IMR-90 (cell line): ENCODE measurements around the gene MFNG. TPM values are rescaled to one million over a fixed set of nuclear protein-coding genes. Genes with fewer than 3 reads are reported as not detected.

ENCODE experiments used
- ATAC-seq: fragments of 200-7000 bp; cut with Tn5 transposase; 2 replicates; pipeline ENCODE4 v1.9.1; 2020; ENCODE audit warnings: low read depth, mild to moderate bottlenecking, moderate library complexity
- BruUV-seq: library from RNA; stranded (reverse); fragments of 400-500 nt; replicated peaks from 2 replicates; lab custom pipeline; 2021; lab: Mats Ljungman, UMichigan
- CTCF ChIA-PET: fragments of 300-600 bp; formaldehyde crosslinking; extraction: SDS; loops from one replicate; lab custom pipeline; 2021; ENCODE audit warnings: antibody characterized with exemption; lab: Yijun Ruan, JAX
- POLR2A ChIA-PET: fragments of 300-600 bp; sonication (Branson Sonifier 250); formaldehyde crosslinking; loops from one replicate; lab custom pipeline; 2022; ENCODE audit warnings: antibody characterized with exemption; ENCODE audit not compliant: unreplicated experiment; lab: Charles Lee
- DNase-seq: peaks from one replicate; pipeline ENCODE4 v3.0.0; 2013
- H2AFZ ChIP-seq: replicated peaks from 2 replicates; pipeline ENCODE3; 2013; ENCODE audit warnings: low read length, mild to moderate bottlenecking; ENCODE audit not compliant: poor library complexity
- H2AK5ac ChIP-seq: 2 replicates; pipeline ENCODE4 v1.6.1; 2013; ENCODE audit warnings: low read depth, low read length, inconsistent platforms
- H2AK9ac ChIP-seq: replicated peaks from 2 replicates; pipeline ENCODE3; 2013; ENCODE audit warnings: mild to moderate bottlenecking, low read depth, low read length, moderate library complexity; ENCODE audit not compliant: poor library complexity
- H2BK120ac ChIP-seq: 2 replicates; pipeline ENCODE4 v1.6.1; 2013; ENCODE audit warnings: low read depth, low read length, inconsistent platforms
- H2BK15ac ChIP-seq: 3 replicates; pipeline ENCODE4 v1.6.1; 2013; ENCODE audit warnings: low read depth, low read length, inconsistent platforms
- H2BK20ac ChIP-seq: 2 replicates; pipeline ENCODE4 v1.6.1; 2013; ENCODE audit warnings: low read depth, mild to moderate bottlenecking, inconsistent platforms, low read length, moderate library complexity
- H2BK5ac ChIP-seq: 2 replicates; pipeline ENCODE4 v1.6.1; 2013; ENCODE audit warnings: mild to moderate bottlenecking, low read depth, low read length, inconsistent platforms; ENCODE audit not compliant: poor library complexity, severe bottlenecking
- H3K14ac ChIP-seq: replicated peaks from 2 replicates; pipeline ENCODE4 v1.6.1; 2013; ENCODE audit warnings: low read depth, low read length, inconsistent platforms
- H3K18ac ChIP-seq: 2 replicates; pipeline ENCODE4 v1.6.1; 2013; ENCODE audit warnings: low read depth, low read length, control low read depth
- H3K23ac ChIP-seq: 2 replicates; pipeline ENCODE4 v1.6.1; 2013; ENCODE audit warnings: low read depth, low read length, inconsistent platforms
- H3K27ac ChIP-seq: 2 replicates; pipeline ENCODE4 v1.5.1; 2013; ENCODE audit warnings: mild to moderate bottlenecking, control low read depth, low read length; ENCODE audit not compliant: insufficient read depth
- H3K27me3 ChIP-seq: 2 replicates; pipeline ENCODE4 v1.6.1; 2013; ENCODE audit warnings: low read length; ENCODE audit not compliant: control insufficient read depth, insufficient read depth
- H3K36me3 ChIP-seq: 2 replicates; pipeline ENCODE4 v1.6.1; 2013; ENCODE audit warnings: low read length, mixed read lengths; ENCODE audit not compliant: control insufficient read depth, insufficient read depth
- H3K4ac ChIP-seq: 2 replicates; pipeline ENCODE4 v1.6.1; 2013; ENCODE audit warnings: low read depth, low read length, inconsistent platforms
- H3K4me1 ChIP-seq: 2 replicates; pipeline ENCODE4 v1.6.1; 2013; ENCODE audit warnings: low read length, mixed read lengths; ENCODE audit not compliant: control insufficient read depth, insufficient read depth
- H3K4me2 ChIP-seq: 2 replicates; pipeline ENCODE4 v1.6.1; 2013; ENCODE audit warnings: low read depth, mild to moderate bottlenecking, control low read depth, low read length, moderate library complexity
- H3K4me3 ChIP-seq: 2 replicates; pipeline ENCODE4 v1.5.1; 2013; ENCODE audit warnings: low read depth, mild to moderate bottlenecking, control low read depth, low read length, moderate library complexity; ENCODE audit not compliant: insufficient read depth
- H3K56ac ChIP-seq: 2 replicates; pipeline ENCODE4 v1.6.1; 2013; ENCODE audit warnings: low read length, inconsistent platforms; ENCODE audit not compliant: insufficient read depth; ENCODE audit errors: extremely low read depth
- H3K79me1 ChIP-seq, 2 experiments: 2 replicates each; pipeline ENCODE4 v1.6.1; 2013; ENCODE audit warnings: low read length in 2 of 2, inconsistent platforms in 1 of 2, low read depth in 1 of 2
- H3K9ac ChIP-seq: 2 replicates; pipeline ENCODE4 v1.6.1; 2013; ENCODE audit warnings: low read depth, low read length, control low read depth
- H3K9me1 ChIP-seq: 2 replicates; pipeline ENCODE4 v1.6.1; 2013; ENCODE audit warnings: low read length, inconsistent platforms; ENCODE audit not compliant: insufficient read depth
- H3K9me3 ChIP-seq: 2 replicates; pipeline ENCODE4 v1.6.1; 2013; ENCODE audit warnings: low read length; ENCODE audit not compliant: control insufficient read depth, insufficient read depth
- H4K20me1 ChIP-seq: 2 replicates; pipeline ENCODE4 v1.6.1; 2013; ENCODE audit warnings: low read length, inconsistent platforms; ENCODE audit not compliant: insufficient read depth
- H4K5ac ChIP-seq: 2 replicates; pipeline ENCODE4 v1.6.1; 2013; ENCODE audit warnings: mild to moderate bottlenecking, low read depth, low read length, control low read depth
- H4K8ac ChIP-seq, 2 experiments: 2 replicates each; pipeline ENCODE4 v1.6.1; 2013; ENCODE audit warnings: low read depth in 2 of 2, low read length in 2 of 2, control low read depth in 1 of 2, inconsistent platforms in 1 of 2
- H4K91ac ChIP-seq: 2 replicates; pipeline ENCODE4 v1.6.1; 2013; ENCODE audit warnings: low read depth, low read length, inconsistent platforms; ENCODE audit not compliant: insufficient read depth
- BHLHE40 ChIP-seq: fragments of 150-350 bp; IDR thresholded peaks from 2 replicates; pipeline ENCODE4 v1.6.1; 2016; ENCODE audit warnings: mild to moderate bottlenecking, low read depth, low read length
- CEBPB ChIP-seq: IDR thresholded peaks from 2 replicates; pipeline ENCODE4 v1.6.1; 2012; ENCODE audit warnings: low read depth, low read length, improper control_type of control experiment
- FOS ChIP-seq: fragments of 150-350 bp; IDR thresholded peaks from 2 replicates; pipeline ENCODE4 v1.6.1; 2016; ENCODE audit warnings: low read depth, low read length
- MAFK ChIP-seq: IDR thresholded peaks from 2 replicates; pipeline ENCODE4 v1.6.1; 2012; ENCODE audit warnings: low read depth, low read length, improper control_type of control experiment
- MAZ ChIP-seq: IDR thresholded peaks from 2 replicates; pipeline ENCODE4 v1.6.1; 2012; ENCODE audit warnings: low read depth, mild to moderate bottlenecking, low read length, improper control_type of control experiment, moderate library complexity, borderline replicate concordance
- NFE2L2 ChIP-seq: fragments of 150-350 bp; IDR thresholded peaks from 2 replicates; pipeline ENCODE4 v1.6.1; 2016; ENCODE audit warnings: low read depth, mild to moderate bottlenecking, low read length
- POLR2A ChIP-seq: IDR thresholded peaks from 2 replicates; pipeline ENCODE4 v1.6.1; 2012; ENCODE audit warnings: mild to moderate bottlenecking, low read depth, low read length
- RAD21 ChIP-seq: IDR thresholded peaks from 2 replicates; pipeline ENCODE4 v1.6.1; 2012; ENCODE audit warnings: low read length, improper control_type of control experiment
- RCOR1 ChIP-seq: IDR thresholded peaks from 2 replicates; pipeline ENCODE4 v1.6.1; 2012; ENCODE audit warnings: mild to moderate bottlenecking, low read length, improper control_type of control experiment; ENCODE audit not compliant: insufficient replicate concordance
- RFX5 ChIP-seq: IDR thresholded peaks from 2 replicates; pipeline ENCODE4 v1.8.0; 2012; ENCODE audit warnings: low read depth, mild to moderate bottlenecking, low read length, moderate library complexity
- SMC3 ChIP-seq: fragments of 150-350 bp; IDR thresholded peaks from 2 replicates; pipeline ENCODE4 v1.6.1; 2016; ENCODE audit warnings: low read depth, mild to moderate bottlenecking, antibody characterized with exemption, low read length, moderate library complexity
- WGBS, 2 experiments: methylation state at CpG; one replicate each; pipeline versions ENCODE4 v1.1.5 to v1.1.7; 2013; ENCODE audit warnings: missing lambda C conversion rate in 2 of 2; ENCODE audit not compliant: insufficient read length in 1 of 2; ENCODE audit errors: extremely low coverage in 2 of 2; 5-methylcytosine and 5-hydroxymethylcytosine counted together
- dilution Hi-C: fragments of 300-500 bp; cut with HindIII; formaldehyde crosslinking; loops from one replicate; pipeline ENCODE4 v1.14.3; 2018; ENCODE audit warnings: low sequenced_read_pairs; ENCODE audit not compliant: unreplicated experiment
- in situ Hi-C: fragments of 300-500 bp; cut with MboI; formaldehyde crosslinking; loops from 3 replicates; pipeline ENCODE4 v1.14.3; 2019; ENCODE audit warnings: low sequenced_read_pairs, inconsistent platforms, mixed read lengths
- intact Hi-C: fragments of 100-400 bp; cut with micrococcal nuclease; formaldehyde crosslinking; loops from 2 replicates; pipeline ENCODE4 v1.10.0; 2022
- polyA plus RNA-seq, 3 experiments: library from polyadenylated mRNA; depleted of rRNA; stranded (reverse); fragments of >200 nt; gene quantifications; 2 replicates each; pipeline ENCODE4 v1.2.3, GENCODE V29; 2012; ENCODE audit warnings: low replicate concordance in 1 of 3
- total RNA-seq: library from RNA; depleted of rRNA; stranded (reverse); fragments of >200 nt; gene quantifications from 2 replicates; pipeline ENCODE4 v1.2.3, GENCODE V29; 2012
- TF ChIP-seq, protein P1 (sequence below): fragments of 150-350 bp; IDR thresholded peaks from 2 replicates; pipeline ENCODE4 v1.6.1; 2016; ENCODE audit warnings: low read depth, mild to moderate bottlenecking, low read length, moderate library complexity, borderline replicate concordance
- TF ChIP-seq, protein P2 (sequence below): fragments of 150-350 bp; IDR thresholded peaks from 2 replicates; pipeline ENCODE4 v1.6.1; 2017; ENCODE audit warnings: mild to moderate bottlenecking, antibody characterized with exemption, low read length, low read depth
- TF ChIP-seq, protein P3 (sequence below): conservative IDR thresholded peaks from 2 replicates; pipeline ENCODE4 v1.5.1; 2012; ENCODE audit warnings: mild to moderate bottlenecking, low read depth, low read length, improper control_type of control experiment

The MFNG gene
- total and polyA plus RNA-seq, 2 of the 4 experiments (the other 2 are of a cell fraction) = 0.15 TPM; not detected in 1

DNA sequence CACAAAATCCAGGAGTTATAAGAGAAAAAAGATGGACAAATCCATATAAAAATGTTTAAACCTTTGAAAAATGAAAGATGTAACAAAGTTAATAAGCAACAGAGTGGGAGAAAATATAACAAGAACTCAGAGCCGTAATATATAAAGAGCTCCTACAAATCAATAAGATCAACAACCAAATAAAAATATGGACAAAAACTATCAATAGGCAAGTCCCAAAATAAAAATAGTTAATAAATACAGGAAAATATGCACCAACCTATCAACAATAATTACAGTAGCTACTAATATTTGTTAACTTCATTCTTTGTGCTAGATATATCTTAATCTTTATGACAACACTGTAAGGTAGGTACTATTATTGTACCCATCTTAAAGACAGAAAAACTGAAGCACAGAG is 30.3 kb upstream of the MFNG start (continued):
- TF ChIP-seq FOS (no peak), SMC3 (no peak)

DNA sequence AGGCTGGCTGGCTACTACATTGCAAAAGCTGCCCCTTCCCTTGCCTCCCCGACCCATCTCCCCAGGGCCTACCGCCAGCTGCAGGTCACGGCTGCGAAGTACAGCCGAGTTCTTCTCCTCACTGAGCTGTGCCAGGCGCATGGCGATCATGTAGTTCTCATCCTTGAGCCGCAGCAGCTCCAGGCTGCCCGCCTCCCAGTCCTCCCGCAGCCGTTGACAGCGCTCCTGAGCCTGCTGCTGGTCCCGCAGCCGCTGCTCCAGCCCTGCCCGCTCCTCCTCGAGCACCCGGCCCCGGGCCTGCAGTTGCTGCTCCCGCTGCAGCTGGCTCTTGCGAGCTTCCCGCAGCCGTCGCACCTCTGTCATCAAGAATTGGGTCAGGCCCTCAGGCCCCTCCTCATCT is 29.7 kb upstream of the MFNG start:
- H2AK9ac ChIP-seq = no peak overlapping the region
- CTCF ChIA-PET = no interaction called here
- dilution Hi-C loops = no loop called here
- TF ChIP-seq RCOR1 (no peak), MAZ (no peak), FOS (no peak), NFE2L2 (no peak), RAD21 (no peak), SMC3 (no peak), RFX5 (no peak), BHLHE40 (no peak), MAFK (no peak), CEBPB (no peak), POLR2A (no peak)
- TF ChIP-seq, protein P1, sequence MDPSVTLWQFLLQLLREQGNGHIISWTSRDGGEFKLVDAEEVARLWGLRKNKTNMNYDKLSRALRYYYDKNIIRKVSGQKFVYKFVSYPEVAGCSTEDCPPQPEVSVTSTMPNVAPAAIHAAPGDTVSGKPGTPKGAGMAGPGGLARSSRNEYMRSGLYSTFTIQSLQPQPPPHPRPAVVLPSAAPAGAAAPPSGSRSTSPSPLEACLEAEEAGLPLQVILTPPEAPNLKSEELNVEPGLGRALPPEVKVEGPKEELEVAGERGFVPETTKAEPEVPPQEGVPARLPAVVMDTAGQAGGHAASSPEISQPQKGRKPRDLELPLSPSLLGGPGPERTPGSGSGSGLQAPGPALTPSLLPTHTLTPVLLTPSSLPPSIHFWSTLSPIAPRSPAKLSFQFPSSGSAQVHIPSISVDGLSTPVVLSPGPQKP = no peak
- TF ChIP-seq, protein P2, sequence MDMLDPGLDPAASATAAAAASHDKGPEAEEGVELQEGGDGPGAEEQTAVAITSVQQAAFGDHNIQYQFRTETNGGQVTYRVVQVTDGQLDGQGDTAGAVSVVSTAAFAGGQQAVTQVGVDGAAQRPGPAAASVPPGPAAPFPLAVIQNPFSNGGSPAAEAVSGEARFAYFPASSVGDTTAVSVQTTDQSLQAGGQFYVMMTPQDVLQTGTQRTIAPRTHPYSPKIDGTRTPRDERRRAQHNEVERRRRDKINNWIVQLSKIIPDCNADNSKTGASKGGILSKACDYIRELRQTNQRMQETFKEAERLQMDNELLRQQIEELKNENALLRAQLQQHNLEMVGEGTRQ = no peak
- TF ChIP-seq, protein P3, sequence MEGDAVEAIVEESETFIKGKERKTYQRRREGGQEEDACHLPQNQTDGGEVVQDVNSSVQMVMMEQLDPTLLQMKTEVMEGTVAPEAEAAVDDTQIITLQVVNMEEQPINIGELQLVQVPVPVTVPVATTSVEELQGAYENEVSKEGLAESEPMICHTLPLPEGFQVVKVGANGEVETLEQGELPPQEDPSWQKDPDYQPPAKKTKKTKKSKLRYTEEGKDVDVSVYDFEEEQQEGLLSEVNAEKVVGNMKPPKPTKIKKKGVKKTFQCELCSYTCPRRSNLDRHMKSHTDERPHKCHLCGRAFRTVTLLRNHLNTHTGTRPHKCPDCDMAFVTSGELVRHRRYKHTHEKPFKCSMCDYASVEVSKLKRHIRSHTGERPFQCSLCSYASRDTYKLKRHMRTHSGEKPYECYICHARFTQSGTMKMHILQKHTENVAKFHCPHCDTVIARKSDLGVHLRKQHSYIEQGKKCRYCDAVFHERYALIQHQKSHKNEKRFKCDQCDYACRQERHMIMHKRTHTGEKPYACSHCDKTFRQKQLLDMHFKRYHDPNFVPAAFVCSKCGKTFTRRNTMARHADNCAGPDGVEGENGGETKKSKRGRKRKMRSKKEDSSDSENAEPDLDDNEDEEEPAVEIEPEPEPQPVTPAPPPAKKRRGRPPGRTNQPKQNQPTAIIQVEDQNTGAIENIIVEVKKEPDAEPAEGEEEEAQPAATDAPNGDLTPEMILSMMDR = no peak

More for the DNA sequence above, 29.7 kb upstream of the MFNG start:
- H3K56ac ChIP-seq = no peak overlapping the region
- no peak overlapping the region for H2BK120ac ChIP-seq
- no peak overlapping the region for H4K5ac ChIP-seq
- BruUV-seq = no TSS peak
- H2AFZ ChIP-seq = no peak overlapping the region
- no peak overlapping the region for H3K4ac ChIP-seq
- no peak overlapping the region for H2BK5ac ChIP-seq
- WGBS, 2 experiments = 95% methylated on average over 13 of the region's 23 CpGs; no CpG with 5 or more reads in 1 of the 2 experiments
- H4K20me1 ChIP-seq = peaks cover 14% of the 10 kb centered on the region; the same call in 1 of the 2 replicates
- ATAC-seq (no peak), DNase-seq (no peak)
- no peak overlapping the region for H4K91ac ChIP-seq
- no peaks in the 10 kb centered on the region for H3K27me3 ChIP-seq
- no peak overlapping the region for H4K8ac ChIP-seq
- no peak overlapping the region for H3K14ac ChIP-seq
- H3K9ac ChIP-seq = no peak overlapping the region
- H3K4me3 ChIP-seq = no peak overlapping the region
- no peak overlapping the region for H3K18ac ChIP-seq
- no peak overlapping the region for H2AK5ac ChIP-seq
- H3K23ac ChIP-seq = no peak overlapping the region
- POLR2A ChIA-PET = interaction anchor here (0.7 kb wide), 1 partner anchor 1091 kb away, joined by 5 read pairs; no protein-coding TSS in a partner anchor
- H3K4me1 ChIP-seq = peaks cover 18% of the 10 kb centered on the region
- no peak overlapping the region for H3K4me2 ChIP-seq
- peaks cover 8 to 29% of the 10 kb centered on the region in 2 experiments for H3K79me1 ChIP-seq
- intact Hi-C loops = no loop called here
- H2BK20ac ChIP-seq = no peak overlapping the region
- no peak overlapping the region for H3K27ac ChIP-seq
- H3K9me3 ChIP-seq = no peaks in the 10 kb centered on the region
- in situ Hi-C loops = no loop called here
- H2BK15ac ChIP-seq = no peak overlapping the region
- H3K9me1 ChIP-seq = peaks cover 8% of the 10 kb centered on the region
- peaks cover 9% of the 10 kb centered on the region; the same call in 1 of the 2 replicates for H3K36me3 ChIP-seq
